Left forelimb (tissue), 1 donor: ENCODE measurements around the gene EXD1.
"Not testable (repeated sequence)": the region's sequence is repeated elsewhere in the genome, so short reads cannot be mapped to it uniquely, and the experiment has no call there.

Experiments
- DNase-seq: peaks from one replicate; pipeline ENCODE4 v3.0.0-alpha.2; 2018; ENCODE audit warnings: low spot score

Gene EXD1

GRCh38 chr15:41230650-41231421, at the start of gene EXD1, which contains the start of gene CHP1:
Gene EXD1, minus strand, starts transcription at chr15:41230757. Its CDS starts 4,182 bp downstream, at chr15:41226575.
Gene CHP1, plus strand, starts transcription at chr15:41231268. Its CDS starts 115 bp downstream, at chr15:41231383.
- peak; percentile 98 for DNase-seq

GRCh38 chr15:41279535-41280283, 49.2 kb upstream of the EXD1 start:
- no peak for DNase-seq

- DNase-seq = no peak
Observed at GRCh38 chr15:41278319-41278718, 47.8 kb upstream of the EXD1 start.

GRCh38 chr15:41276831-41277230, 46.3 kb upstream of the EXD1 start:
- no peak for DNase-seq

GRCh38 chr15:41269887-41270286, 39.3 kb upstream of the EXD1 start:
- DNase-seq = no peak

- no peak for DNase-seq
Observed at GRCh38 chr15:41263891-41264351, 33.4 kb upstream of the EXD1 start.

GRCh38 chr15:41262571-41262970, 32.0 kb upstream of the EXD1 start:
- no peak for DNase-seq

- not testable (repeated sequence) for DNase-seq
Observed at GRCh38 chr15:41260924-41261323, 30.4 kb upstream of the EXD1 start.

- no peak for DNase-seq
Observed at GRCh38 chr15:41259546-41260189, 29.1 kb upstream of the EXD1 start.

- DNase-seq = no peak
Observed at GRCh38 chr15:41258750-41259471, 28.4 kb upstream of the EXD1 start.

- no peak for DNase-seq
Observed at GRCh38 chr15:41256577-41257038, 26.1 kb upstream of the EXD1 start.

- DNase-seq = no peak
Observed at GRCh38 chr15:41256103-41256502, 25.5 kb upstream of the EXD1 start.

GRCh38 chr15:41254560-41254959, 24.0 kb upstream of the EXD1 start:
- no peak for DNase-seq

GRCh38 chr15:41251411-41251810, 20.9 kb upstream of the EXD1 start:
- no peak for DNase-seq

- DNase-seq = not testable (repeated sequence)
Observed at GRCh38 chr15:41250745-41251144, 20.2 kb upstream of the EXD1 start.

- no peak for DNase-seq
Observed at GRCh38 chr15:41241221-41241964, 10.8 kb upstream of the EXD1 start.

- DNase-seq = no peak
Observed at GRCh38 chr15:41238100-41238499, 7.5 kb upstream of the EXD1 start.

GRCh38 chr15:41235929-41236328, 5.4 kb upstream of the EXD1 start:
- no peak for DNase-seq

GRCh38 chr15:41235228-41235627, 4.7 kb upstream of the EXD1 start:
- DNase-seq = not testable (repeated sequence)

- no peak for DNase-seq
Observed at GRCh38 chr15:41233367-41233771, 2.8 kb upstream of the EXD1 start.
